Activated T-cell treated with anti-CD3 and anti-CD28 coated beads, Interleukin-2, amount 50 U/mL, for 1 hour (primary cell): ENCODE measurements around the gene PAK4.
A peak's percentile ranks its signal among the peaks of the same experiment; 100 is the strongest.
"Not testable (repeated sequence)": the region's sequence is repeated elsewhere in the genome, so short reads cannot be mapped to it uniquely, and the experiment has no call there.

Source experiments
- DNase-seq: peaks from one replicate; pipeline ENCODE4 v3.0.0-alpha.2; 2020

Gene PAK4

GRCh38 chr19:39100500-39101166 is 25.0 kb upstream of the PAK4 start:
- no peak for DNase-seq

GRCh38 chr19:39103151-39103550 is 22.4 kb upstream of the PAK4 start:
- no peak for DNase-seq

DNA sequence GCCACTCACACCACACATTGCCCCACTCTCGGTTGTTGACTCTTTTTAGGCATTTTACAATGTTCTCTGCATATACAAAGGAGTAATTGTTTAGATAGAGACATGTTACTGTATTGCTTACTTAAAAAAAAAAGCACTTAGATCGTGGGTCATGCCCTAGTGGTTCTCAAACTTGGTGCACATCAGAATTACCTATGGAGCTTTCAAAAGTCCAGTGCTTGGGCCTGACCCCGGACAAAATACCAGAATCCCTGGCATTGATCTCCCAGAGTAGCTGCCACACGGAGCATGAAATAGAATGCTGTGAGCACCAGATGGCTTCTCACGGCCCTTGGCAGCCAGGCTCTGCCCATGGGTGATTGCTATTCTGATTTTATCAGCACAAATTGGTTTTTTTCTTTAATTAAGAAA is 21.4 kb upstream of the PAK4 start:
- no peak for DNase-seq

DNA sequence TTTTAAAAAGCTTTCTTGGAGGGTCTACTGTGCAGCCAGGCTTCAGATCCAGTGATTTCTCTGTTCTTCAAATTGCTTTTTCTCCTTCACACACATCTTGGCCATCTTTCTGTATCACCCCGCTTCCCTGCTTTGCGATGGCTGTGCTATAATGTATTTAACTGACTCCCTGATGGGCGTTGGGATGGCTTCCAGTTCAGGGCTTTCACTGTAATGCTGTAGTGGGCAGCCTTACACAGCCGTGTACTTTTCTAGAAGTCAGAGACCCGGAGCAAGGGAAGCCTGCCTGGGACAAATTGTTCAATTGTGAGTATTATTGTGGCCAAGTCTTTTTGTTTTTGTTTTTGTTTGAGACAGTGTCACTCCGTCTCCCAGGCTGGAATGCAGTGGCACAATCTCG is 19.4 kb upstream of the PAK4 start:
- no peak for DNase-seq

- no peak for DNase-seq
These were observed 15.9 kb upstream of the PAK4 start for GRCh38 chr19:39109641-39110040.

DNA sequence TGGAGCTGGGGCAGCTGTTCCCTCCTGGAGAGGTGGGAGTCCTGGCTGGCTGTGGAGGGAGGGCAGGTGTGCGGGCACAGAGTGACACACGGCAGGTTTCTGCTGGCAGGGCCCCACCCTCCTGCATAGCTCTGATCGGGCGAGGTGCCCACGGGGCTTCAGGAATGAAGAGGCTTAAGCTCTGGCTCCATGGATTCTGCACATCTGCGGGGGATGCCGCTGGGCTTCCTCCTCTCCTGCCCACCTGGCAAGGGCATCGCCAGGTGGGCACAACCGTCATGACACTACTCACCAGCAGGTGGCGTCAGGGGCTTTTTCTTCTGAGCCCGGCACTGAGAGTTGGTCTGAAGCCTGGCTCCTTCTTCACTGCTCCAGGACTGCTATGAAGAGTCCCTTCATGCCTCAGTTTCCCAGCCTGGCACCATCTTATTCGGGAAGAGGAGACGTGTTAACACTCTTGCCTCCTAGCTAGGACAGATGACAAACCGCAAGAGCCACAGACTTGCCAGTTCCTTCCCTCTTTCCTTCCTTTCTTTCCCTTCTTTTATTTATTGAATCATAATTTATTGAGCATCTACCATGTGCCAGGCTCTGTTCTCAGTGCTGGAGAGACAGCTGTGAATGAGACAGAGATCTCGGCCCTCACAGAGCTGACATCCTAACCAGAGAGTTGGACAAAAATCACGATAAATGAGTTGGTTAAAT is 15.2 kb upstream of the PAK4 start:
- DNase-seq: peak; percentile 75

DNA sequence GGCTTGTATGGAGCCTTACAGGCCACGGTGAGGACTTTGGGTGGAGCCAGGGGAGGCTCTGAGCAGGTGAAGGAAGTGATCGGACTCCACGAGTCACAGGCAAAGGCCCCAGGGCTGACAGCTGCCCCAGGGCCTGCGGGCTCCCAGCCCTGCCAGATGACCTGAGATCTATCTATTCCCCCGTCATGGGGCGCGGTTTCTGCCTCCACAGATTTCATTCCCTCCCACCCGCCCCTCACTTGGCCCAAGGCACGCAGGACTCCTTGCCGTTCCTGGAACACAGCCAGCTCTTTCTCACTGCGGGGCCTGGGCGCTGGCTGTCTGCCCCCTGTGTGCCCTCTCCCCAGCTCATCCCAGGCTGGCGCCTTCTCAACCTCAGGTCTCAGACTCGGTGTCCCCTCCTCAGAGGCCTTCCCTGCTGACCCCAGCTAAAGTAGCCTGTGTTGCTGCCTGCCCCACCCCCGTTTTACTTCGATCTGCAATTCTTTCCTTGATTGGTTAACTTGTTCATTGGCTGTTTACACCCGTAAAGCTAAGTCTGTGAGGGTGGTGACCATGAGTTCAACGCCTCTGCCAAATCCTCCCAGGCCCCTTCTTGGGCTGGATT is 13.9 kb upstream of the PAK4 start:
- no peak for DNase-seq

- DNase-seq: no peak
These were observed 13.2 kb upstream of the PAK4 start for GRCh38 chr19:39112338-39112890.

- no peak for DNase-seq
These were observed 12.4 kb upstream of the PAK4 start for GRCh38 chr19:39113199-39113598.

DNA sequence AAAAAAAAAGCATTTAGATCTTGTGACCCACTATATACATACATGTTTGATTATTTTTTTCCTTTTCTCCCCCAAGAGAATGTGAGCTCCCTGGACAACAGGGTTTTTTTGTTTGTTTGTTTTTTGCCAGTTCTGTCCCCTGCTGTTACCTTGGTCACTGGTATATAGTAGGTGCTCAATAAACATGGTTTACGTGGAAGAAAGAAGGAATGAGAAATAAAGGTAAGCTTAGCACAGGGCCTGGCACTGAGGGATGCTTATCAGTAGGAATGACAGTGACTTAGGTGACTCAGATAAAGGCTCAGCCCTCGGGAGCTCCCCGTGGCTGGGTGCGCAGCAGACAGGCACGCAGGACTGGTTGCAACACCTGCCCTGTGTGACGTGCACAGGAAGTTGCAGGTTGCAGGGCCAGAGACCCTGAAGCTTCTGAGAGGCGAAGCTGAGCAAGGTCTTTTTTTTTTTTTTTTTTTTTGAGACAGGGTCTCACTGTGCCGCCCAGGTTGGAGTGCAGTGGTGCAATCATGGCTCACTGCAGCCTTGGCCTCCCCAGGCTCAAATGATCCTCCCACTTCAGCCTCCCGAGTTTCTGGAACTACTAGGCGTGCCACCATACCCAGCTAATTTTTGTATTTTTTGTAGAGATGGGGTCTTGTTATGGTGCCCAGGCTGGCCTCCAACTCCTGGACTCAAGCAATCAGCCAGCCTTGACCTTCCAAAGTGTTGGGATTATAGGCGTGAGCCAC is 10.3 kb upstream of the PAK4 start:
- DNase-seq: no peak

GRCh38 chr19:39117023-39117422 is 8.6 kb upstream of the PAK4 start:
- not testable (repeated sequence) for DNase-seq

DNA sequence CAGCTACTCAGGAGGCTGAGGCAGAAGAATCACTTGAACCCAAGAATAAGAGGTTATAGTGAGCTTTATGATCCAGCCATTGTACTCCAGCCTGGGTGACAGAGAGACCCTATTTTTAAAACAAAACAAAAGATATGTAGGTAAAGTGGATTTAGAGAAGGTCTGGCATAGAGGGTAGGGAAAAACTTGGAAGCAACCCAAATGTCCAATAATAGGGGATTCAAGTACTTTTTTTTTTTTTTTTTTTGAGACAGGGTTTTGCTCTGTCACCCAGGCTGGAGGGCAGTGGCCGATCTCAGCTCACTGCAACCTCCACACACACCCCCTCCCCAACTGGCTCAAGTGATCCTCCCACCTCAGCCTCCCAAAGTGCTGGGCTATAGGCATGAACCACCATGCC is 5.8 kb upstream of the PAK4 start:
- no peak for DNase-seq

GRCh38 chr19:39122934-39123731 is 2.5 kb upstream of the PAK4 start:
- no peak for DNase-seq

- no peak for DNase-seq
These were observed 1.3 kb upstream of the PAK4 start for GRCh38 chr19:39124136-39124764.

GRCh38 chr19:39125199-39125553 is 410 bp upstream of the PAK4 start:
- DNase-seq: no peak

DNA sequence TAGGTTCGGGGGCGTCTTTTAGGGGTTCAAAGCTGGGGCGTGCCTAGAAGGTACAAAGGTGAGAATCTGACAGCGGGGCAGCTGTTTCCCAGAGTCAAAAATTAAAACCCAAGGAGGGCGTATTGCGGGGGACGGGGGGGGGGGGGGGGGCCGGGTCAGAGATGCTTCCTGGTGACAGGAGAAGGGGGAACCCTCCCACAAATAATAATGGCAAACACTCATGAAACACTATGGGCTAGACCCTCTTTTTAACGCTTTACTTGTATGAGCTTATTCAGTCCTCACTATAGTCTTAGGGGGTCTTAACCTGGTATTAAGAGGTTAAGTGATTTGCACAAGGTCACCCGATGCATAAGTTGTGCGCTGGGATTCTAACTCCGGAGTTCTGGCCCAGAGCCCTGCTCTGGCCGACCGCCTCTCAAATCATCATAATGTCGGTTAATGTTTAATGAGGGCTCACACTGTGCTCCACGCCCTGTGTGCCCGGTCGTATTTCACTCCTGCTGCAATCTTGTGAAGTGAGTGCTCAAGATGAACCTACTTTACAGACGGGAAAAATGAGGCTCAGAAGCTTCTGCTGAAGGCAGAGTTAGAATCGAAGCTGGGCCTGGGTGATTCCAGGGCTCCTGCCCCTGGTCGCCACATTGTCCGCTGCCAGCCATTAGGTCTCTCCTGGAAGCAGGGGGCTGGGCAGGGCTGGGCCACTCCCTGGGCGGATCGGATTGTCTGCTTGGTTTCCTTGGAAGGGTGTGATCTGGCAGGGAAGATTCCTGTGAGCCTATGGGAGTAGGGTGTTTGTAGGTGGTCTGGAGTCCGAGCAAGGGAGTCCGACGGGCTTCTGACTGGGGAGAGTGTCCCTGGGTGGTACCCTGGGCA is 964 bp downstream of the PAK4 start:
- no peak for DNase-seq

DNA sequence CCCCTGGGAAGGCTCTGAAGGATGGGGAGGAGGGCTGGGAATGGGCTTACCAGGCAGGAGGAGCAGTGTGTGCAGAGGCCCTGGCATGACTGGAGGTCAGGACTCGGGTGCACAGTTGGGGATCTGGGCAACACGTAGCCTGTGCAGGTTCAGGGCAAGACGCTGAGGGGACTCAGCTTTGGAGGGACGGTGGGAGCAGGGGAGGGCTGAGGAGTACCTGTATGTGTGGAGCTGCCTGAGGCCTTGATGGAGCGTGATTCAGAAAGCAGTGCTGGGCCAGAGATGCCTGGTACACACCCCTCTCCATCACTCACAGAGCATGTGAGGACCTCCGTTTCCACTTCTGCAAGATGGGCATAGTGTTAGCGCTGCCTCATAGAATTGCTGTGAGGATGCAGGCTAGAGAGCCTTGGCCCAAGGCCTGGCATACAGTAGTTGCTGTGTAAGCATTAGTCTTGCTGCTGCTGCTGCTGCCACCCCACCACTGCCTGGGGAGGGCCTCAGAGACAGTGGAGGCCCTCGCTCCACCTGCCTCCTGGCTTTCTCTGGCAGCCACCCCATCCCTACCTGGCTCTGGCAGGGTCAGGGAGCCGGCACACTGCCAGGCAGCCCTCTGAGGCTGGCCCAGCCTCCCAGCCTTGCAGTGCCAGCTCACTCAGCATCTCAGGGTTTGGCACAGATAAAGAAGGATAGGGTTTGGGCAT is 2.4 kb downstream of the PAK4 start:
- no peak for DNase-seq

- no peak for DNase-seq
These were observed 3.0 kb downstream of the PAK4 start for GRCh38 chr19:39128516-39129079.

GRCh38 chr19:39129116-39129515 is 3.5 kb downstream of the PAK4 start:
- DNase-seq: no peak
